HG03139 (cell line): ENCODE data around the gene SACS.

ENCODE experiments used
- ATAC-seq: cut with Tn5 transposase; IDR thresholded peaks from one replicate; pipeline ENCODE4 v1.9.1; 2021; ENCODE audit not compliant: unreplicated experiment

SACS gene, protein sequence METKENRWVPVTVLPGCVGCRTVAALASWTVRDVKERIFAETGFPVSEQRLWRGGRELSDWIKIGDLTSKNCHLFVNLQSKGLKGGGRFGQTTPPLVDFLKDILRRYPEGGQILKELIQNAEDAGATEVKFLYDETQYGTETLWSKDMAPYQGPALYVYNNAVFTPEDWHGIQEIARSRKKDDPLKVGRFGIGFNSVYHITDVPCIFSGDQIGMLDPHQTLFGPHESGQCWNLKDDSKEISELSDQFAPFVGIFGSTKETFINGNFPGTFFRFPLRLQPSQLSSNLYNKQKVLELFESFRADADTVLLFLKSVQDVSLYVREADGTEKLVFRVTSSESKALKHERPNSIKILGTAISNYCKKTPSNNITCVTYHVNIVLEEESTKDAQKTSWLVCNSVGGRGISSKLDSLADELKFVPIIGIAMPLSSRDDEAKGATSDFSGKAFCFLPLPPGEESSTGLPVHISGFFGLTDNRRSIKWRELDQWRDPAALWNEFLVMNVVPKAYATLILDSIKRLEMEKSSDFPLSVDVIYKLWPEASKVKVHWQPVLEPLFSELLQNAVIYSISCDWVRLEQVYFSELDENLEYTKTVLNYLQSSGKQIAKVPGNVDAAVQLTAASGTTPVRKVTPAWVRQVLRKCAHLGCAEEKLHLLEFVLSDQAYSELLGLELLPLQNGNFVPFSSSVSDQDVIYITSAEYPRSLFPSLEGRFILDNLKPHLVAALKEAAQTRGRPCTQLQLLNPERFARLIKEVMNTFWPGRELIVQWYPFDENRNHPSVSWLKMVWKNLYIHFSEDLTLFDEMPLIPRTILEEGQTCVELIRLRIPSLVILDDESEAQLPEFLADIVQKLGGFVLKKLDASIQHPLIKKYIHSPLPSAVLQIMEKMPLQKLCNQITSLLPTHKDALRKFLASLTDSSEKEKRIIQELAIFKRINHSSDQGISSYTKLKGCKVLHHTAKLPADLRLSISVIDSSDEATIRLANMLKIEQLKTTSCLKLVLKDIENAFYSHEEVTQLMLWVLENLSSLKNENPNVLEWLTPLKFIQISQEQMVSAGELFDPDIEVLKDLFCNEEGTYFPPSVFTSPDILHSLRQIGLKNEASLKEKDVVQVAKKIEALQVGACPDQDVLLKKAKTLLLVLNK (N-terminal part only)

DNA sequence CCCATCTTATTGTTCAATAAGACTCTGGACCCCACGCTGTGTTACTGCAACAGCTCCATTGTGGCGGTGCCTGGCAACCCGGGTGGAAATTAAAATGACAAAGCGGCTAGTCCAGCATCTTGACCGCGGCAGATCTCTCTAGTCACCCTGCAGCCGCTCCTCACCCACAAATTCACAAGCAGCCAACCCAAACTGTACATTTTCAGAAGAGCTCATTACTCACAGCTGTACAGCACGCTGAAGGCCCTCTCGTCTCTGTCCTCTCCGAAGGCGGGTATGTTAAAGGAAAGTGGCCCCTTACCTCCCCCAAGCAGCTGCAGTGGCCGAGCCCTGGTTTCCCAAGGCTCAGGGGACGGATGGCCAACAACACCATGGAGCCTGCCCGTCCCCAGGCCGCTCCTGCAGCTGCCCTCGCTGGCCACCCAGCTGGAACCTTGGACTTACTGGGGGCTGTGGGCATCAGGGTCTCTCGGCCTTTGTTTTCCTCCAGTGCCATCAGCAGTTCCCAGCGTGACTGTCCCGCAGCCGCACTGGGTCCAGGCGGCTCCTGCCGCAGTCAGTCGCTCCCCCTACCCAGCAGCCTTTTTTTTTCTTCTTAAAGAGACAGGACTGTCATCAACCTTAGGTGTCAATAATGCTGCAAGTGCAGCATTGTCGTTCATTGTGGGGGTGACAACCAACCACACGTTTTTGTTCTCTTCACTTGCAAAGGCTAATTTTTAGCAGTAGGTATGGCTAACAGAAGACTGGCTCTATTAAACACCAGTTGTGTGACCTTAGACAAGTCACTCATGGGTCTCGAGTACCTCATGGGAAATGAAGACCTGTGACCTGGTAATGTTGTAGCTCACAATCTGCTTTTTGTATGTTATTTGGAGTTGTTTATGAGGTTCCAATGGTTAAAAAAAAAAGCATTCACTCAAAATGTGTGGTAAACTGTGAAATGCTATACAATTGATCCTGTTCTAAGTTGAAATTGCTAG lies at the start of gene SACS:
TSS of gene SACS (minus strand) at position 532 of the 983 bp plus-strand sequence. CDS start 22,463 bp downstream, outside the sequence.
- ATAC-seq = no peak

DNA sequence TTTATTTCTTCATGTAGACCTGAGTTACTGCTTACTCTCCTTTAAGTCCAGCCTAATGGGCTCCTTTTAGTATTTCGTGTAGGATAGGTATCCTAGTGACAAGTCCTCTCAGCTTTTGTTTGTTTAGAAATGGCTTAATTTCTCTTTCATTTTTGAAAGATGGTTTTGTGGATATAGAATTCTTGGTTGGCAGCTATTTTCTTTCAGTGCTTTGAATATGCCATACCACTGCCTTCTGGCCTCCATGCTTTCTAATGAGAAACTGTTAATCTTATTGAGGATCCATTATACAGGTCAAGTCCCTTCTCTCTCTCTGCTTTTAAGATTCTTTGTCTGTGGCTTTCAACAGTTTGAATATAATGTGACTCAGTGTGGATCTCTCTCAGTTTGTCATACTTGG lies 46.8 kb upstream of the SACS start:
- ATAC-seq = no peak

DNA sequence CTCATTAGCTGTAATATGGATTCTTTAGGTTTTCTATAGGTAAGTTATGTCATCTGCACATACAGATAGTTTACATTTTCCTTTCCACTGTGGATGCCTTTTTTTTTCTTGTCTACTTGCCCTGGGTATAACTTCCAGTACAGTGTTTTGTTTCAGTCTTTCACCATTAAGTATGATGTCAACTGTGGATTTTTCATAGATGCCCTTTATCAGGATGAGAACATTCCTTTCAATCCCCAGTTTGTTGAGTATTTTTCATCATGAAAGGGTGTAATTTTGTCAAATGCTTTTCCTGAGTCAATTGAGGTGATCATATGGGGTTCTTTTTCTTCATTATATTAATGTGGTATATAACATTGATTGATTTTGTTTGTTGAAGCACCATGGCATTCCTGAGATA lies 43.6 kb upstream of the SACS start:
- ATAC-seq = no peak

DNA sequence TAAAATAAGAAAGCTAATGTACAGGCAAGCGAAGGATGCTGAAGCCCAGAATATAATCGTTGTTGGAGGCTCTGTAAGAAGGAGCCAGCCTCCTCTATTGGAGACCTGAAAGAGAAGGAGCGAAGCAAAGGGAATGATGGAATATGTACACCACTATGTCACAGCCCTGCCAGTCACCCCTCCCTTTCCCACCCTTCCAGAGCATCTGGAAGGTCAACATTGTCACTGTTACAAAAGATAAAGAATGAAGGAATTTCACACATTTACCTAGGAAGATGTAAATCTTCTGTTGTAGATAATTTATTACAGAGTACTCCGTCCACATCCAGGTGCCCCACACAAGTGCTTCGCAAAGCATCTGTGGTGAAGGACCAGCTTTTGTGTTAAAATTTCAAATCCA lies 39.7 kb upstream of the SACS start:
- no peak for ATAC-seq

DNA sequence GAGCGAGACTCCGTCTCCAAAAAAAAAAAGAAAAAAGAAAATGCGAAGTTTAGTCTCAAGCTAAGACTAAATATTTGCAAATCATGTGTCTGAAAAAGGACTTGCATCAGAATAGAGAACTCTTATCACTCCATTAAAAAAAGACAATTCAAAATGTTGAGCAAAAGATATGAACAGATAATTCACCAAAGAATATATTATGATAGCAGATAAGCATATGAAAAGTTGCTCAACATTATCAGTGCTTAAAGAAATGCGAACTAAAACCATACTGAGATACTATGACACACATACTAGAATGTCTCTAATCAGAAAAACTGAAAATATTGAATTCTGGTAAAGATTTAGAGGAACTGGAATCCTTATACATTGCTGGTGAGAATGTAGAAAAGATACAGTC lies 38.7 kb upstream of the SACS start:
- no peak for ATAC-seq

DNA sequence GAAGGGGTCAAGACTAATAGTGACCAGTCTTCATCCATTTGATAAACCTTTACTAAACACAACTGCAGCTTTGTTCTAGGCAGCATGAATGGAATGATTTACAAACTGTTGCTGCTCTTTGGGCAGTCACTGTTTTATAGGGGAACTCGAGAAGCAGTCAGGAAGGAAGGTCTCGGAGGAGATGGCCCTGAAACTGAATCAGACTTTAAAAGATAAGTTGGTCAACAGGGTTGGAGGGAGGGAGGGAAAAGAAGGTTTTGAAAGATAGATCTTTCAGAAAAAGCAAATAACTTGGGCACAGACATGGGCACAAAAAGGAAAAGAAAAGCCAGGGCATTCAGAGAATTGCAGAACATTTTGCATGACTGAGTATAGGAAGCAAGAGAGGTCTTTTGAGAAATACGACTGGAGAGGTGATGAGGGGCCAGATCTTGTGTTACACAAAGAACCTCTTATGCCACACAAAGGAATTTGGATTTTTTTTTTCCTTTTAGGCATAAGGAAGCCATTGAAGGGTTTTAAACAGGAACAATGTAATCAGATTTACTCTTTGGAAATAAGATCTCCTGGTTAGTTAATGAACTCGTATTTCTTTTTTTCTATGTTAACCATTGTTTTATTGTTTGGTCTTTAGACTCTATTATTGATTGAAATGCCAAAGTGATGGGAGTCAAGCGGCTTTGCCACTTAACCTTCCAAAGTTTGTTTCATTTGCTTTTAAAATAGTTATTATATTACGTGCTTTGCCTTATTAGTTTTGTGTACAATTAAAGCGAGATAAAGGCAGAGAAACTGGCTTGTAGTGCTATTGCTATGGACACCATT lies 37.5 kb upstream of the SACS start:
- no peak for ATAC-seq

DNA sequence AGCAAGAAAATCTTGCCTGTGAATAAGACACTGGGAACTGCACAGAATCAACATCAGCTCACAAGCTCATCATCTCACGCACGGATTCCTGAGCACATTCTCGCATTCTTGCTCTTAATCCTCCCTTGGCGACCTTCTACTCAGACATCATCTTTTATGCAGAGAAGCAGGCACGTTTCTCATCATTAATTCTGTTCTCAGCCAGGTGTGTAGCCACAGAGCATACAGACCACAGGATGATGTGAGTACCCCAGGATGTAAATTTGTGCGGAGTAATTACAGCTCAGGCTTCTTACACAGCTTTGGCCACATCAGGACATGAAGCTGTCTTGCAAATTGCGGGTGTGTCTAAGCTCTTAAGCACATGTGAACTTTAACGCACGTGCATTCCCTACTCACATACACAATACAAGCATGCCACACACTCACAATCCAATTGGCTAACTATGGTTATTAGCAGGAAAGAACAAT lies 36.5 kb upstream of the SACS start:
- ATAC-seq = no peak

DNA sequence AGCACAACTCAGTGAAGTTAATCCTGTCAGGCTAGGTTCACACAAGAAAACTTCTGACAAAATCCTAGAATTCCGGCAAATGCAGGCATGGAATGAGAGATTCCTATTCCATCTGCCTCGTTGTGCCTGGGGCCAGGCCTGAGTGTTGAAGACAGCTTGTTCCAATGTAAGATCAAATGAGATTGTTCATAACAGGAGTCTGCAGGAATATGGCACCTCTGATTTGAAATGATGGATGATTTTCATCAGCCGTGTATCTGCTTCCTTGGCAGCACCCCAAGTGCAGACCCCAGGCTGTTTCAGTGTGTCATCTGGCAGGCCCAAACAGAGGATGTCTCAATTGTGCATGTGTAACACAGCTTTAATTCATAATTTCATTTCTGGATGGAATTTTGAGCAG lies 35.3 kb upstream of the SACS start:
- ATAC-seq = no peak

DNA sequence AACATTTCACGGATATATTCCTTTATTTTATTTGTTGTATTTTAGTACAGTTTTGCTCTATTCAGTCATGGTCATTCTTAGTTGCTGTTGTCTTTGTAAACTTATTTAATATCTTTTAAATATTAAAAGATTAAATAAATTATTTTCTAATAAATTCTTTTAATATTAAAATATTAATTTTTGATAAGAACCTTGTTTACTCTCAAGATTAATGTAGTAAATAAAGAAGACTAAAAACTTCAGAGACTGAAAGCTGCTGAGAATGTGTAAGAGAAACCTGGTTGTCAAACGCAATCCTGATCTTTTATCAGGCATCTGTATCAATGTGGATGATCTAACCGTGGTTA lies 34.4 kb upstream of the SACS start:
- no peak for ATAC-seq

DNA sequence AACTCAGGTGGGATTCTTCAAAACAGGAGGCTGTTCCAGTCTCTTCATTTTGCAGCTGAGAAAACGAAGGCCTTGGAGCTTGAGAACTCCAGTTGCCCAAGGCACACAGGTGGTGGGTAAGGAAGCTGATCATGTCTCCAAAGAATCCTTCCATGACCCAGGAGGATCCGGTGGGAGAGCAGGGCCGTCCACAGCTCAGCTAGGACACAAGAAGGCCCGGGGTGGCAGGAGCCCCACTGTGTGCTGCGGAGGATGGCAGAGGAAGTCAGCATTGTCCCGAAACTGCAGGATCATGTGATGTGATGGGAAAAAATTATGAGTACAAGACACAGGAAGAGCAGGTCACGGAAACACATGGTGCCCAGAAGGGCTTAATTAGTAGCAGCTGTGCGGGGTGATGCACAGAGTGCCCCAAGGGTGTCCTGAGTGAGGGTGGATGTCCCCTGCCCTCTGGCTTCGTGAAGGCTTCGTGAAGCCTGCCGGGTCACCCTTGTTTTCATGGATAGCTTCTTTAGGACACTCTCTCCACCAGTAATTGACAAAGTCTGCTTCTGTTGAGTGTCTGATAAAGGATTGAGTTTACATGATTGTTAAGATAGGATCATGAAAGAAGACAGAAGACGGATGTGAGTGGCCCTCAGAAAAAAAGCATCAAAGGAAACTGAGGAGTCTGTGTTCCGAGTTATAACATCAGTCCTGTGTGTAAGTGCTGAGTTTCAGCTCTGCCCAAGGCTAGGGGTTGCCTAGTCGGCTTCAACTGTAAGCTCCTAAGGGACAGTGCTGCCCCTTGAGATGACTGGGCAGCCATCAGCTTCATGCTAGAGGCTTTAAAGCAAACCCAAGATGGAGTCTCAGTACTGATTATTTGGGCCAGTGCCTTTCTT lies 33.8 kb upstream of the SACS start:
- ATAC-seq = no peak

DNA sequence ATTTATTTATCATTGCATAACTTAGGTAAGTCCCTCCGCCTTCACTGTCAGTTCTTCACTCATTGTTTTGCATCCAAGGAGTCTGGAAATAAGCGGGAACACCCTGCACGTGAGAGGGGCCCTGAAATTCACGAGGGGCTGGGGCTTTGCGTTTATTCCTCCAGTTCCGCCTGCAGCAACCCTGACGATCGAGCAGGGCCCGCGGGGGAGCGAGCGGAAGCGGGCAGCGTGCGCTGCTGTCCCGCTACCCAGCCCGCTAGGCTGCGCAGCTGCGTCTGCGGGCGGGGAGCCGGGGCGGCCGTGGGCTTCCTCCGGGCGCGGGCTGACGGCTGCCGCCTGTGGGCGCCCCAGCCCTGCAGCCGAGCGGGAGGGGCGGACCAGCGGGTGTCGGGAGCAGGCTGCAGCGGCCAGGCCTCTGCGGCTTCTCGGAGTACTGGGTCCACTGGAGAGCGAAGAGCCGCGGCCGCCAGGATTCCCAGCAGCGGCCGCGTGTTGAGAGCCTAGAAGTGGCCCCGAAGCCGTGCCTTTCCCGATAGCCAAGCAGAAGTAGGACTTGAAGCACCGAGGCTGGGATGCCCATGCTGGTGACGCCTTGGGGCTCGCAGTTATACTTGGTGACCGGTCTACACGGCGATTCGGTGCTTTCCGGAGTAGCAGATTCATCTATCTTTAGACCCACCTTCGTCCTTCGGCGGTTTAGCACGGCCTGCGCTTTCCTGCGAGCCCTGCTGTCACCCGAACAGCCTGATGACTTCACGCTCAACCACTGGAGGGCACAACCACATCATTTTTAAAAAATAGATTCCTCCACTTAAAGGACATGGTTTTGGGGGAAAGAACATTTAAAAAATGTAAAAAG lies 32.9 kb upstream of the SACS start:
- peak; percentile 87 for ATAC-seq

DNA sequence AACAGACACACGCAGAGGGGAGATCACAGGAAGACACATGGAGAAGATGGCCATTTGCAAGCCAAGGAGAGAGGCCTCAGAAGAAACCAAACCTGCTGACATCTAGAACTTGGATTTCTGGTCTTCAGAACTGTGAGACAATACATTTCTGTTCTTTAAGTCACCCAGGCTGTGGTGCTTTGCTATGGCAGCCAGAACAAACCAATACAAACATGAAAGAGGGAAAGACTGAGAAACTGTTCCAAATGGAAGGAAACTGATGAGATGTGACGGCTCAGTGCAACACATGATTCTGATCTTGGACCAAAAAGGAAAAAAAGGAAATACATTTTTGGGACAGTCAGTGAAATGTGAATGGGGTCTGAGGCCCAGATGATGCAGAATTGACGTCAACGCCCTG lies 30.2 kb upstream of the SACS start:
- no peak for ATAC-seq

DNA sequence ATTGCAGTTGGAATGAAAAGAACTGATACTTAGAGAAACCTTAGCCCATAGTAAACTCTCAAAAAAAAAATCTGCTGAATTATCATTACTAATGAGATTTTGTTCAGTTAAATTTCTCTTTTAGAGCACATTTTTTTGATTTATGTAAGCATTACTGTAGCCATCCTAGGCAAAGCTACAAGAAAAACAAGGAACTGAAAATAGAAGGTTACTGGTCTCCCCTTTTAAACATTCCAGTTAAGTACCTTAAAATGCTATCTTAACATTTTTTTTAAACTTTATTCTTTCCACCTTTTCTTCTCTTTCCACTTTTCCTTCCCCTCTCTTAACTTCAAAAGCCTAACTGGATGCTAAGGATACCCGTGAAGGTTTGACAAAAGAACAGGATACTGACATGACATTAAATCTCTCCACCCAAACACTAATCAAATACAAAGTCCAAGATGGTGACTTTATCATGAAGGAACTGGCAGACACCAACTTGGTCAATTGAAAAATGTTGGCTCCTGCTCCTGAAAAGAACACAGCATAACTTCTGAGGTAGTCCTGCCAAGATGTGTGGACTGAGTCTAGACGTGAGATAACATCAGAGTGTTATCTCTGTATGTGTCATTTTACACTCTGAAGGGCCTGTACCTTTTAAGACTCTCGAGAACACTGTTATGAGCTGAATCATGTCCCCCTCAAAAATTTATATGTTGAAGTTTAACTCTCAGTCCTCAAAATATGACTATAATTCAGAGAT lies 29.5 kb upstream of the SACS start:
- no peak for ATAC-seq

DNA sequence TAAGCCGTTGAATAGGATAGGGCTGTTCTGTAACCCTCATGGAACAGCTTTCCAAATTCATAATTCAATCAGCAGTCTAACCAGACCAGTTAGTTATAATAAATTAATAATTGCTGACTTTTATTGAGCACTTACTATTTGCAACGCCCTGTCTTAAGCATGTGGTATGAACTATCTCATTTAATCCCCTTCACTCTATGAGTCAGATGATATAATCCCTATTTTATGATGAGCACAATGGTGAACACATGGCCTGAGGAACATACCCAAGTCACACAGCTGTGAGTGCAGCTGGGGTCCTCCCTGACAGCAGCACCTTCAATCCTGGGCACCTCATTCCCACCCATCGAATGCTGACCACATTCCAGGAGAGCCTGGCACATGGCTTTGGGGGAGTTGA lies 28.0 kb upstream of the SACS start:
- no peak for ATAC-seq

DNA sequence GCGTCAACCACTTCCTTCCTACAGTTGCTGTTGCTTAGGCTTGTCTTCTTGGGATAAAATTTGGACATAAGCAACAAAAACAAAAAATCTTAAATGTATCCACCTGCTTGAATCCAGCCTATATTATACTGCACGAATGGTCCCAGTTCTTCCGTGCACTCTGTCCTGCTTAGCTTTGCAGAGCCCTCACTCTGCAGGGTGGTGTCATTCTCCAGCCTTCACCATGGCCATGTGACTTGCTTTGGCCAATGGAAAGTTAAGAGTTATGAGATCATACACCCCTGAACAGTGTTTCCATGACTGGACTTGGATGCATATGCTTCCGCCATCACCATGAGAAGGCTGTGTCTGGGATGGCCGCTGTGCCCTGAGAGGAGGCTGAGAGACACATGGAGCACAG lies 27.4 kb upstream of the SACS start:
- no peak for ATAC-seq

DNA sequence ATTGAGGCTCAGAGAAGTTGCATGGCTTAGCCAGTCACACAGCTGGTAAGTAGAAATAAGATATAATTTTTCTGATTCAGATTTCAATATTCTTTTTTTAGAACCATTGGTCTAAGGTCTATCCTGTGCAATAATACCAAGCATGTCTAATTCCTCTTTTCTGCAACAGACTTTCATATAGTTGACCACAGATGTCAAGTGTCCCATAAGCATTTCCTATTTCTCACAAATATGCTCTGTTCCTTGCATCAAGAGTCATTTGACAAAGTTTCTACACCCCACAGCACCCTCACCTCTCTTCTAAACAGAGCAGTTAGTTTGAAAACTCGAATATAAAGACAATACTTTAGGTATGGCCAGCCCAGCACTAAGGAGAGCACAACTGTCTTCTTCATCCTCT lies 26.8 kb upstream of the SACS start:
- peak; percentile 81 for ATAC-seq

DNA sequence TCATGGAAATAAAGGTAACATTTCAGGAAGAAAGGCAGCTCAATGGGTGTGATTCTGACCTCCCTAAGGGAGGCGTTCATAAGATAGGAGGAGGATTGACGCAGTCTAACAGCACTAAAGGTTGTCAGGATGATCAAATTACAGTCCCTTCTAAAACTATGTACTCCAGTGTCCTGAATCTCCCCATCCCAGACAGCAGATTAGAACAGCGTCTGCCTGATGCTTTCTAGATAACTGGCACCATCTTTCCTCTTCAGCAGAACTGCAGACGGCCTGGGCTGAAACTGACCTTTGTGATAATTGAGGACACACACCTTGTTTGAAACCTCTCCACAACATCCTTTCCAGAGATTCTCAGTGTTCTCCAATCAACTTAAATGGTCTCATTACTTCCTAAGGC lies 25.5 kb upstream of the SACS start:
- ATAC-seq = no peak
